IMR-90 (cell line): ENCODE results near the gene DNAAF3. TPM values are rescaled to one million over a fixed set of nuclear protein-coding genes. Genes with fewer than 3 reads are reported as not detected.

Source experiments
- ATAC-seq: fragments of 200-7000 bp; cut with Tn5 transposase; 2 replicates; pipeline ENCODE4 v1.9.1; 2020; ENCODE audit warnings: low read depth, mild to moderate bottlenecking, moderate library complexity
- BruUV-seq: library from RNA; stranded (reverse); fragments of 400-500 nt; replicated peaks from 2 replicates; lab custom pipeline; 2021; lab: Mats Ljungman, UMichigan
- CTCF ChIA-PET: fragments of 300-600 bp; formaldehyde crosslinking; extraction: SDS; loops from one replicate; lab custom pipeline; 2021; ENCODE audit warnings: antibody characterized with exemption; lab: Yijun Ruan, JAX
- POLR2A ChIA-PET: fragments of 300-600 bp; sonication (Branson Sonifier 250); formaldehyde crosslinking; loops from one replicate; lab custom pipeline; 2022; ENCODE audit warnings: antibody characterized with exemption; ENCODE audit not compliant: unreplicated experiment; lab: Charles Lee
- DNase-seq: peaks from one replicate; pipeline ENCODE4 v3.0.0; 2013
- H2AFZ ChIP-seq: replicated peaks from 2 replicates; pipeline ENCODE3; 2013; ENCODE audit warnings: low read length, mild to moderate bottlenecking; ENCODE audit not compliant: poor library complexity
- H2AK5ac ChIP-seq: 2 replicates; pipeline ENCODE4 v1.6.1; 2013; ENCODE audit warnings: low read depth, low read length, inconsistent platforms
- H2AK9ac ChIP-seq: replicated peaks from 2 replicates; pipeline ENCODE3; 2013; ENCODE audit warnings: mild to moderate bottlenecking, low read depth, low read length, moderate library complexity; ENCODE audit not compliant: poor library complexity
- H2BK120ac ChIP-seq: 2 replicates; pipeline ENCODE4 v1.6.1; 2013; ENCODE audit warnings: low read depth, low read length, inconsistent platforms
- H2BK15ac ChIP-seq: 3 replicates; pipeline ENCODE4 v1.6.1; 2013; ENCODE audit warnings: low read depth, low read length, inconsistent platforms
- H2BK20ac ChIP-seq: 2 replicates; pipeline ENCODE4 v1.6.1; 2013; ENCODE audit warnings: low read depth, mild to moderate bottlenecking, inconsistent platforms, low read length, moderate library complexity
- H2BK5ac ChIP-seq: 2 replicates; pipeline ENCODE4 v1.6.1; 2013; ENCODE audit warnings: mild to moderate bottlenecking, low read depth, low read length, inconsistent platforms; ENCODE audit not compliant: poor library complexity, severe bottlenecking
- H3K14ac ChIP-seq: replicated peaks from 2 replicates; pipeline ENCODE4 v1.6.1; 2013; ENCODE audit warnings: low read depth, low read length, inconsistent platforms
- H3K18ac ChIP-seq: 2 replicates; pipeline ENCODE4 v1.6.1; 2013; ENCODE audit warnings: low read depth, low read length, control low read depth
- H3K23ac ChIP-seq: 2 replicates; pipeline ENCODE4 v1.6.1; 2013; ENCODE audit warnings: low read depth, low read length, inconsistent platforms
- H3K27ac ChIP-seq: 2 replicates; pipeline ENCODE4 v1.5.1; 2013; ENCODE audit warnings: mild to moderate bottlenecking, control low read depth, low read length; ENCODE audit not compliant: insufficient read depth
- H3K27me3 ChIP-seq: 2 replicates; pipeline ENCODE4 v1.6.1; 2013; ENCODE audit warnings: low read length; ENCODE audit not compliant: control insufficient read depth, insufficient read depth
- H3K36me3 ChIP-seq: 2 replicates; pipeline ENCODE4 v1.6.1; 2013; ENCODE audit warnings: low read length, mixed read lengths; ENCODE audit not compliant: control insufficient read depth, insufficient read depth
- H3K4ac ChIP-seq: 2 replicates; pipeline ENCODE4 v1.6.1; 2013; ENCODE audit warnings: low read depth, low read length, inconsistent platforms
- H3K4me1 ChIP-seq: 2 replicates; pipeline ENCODE4 v1.6.1; 2013; ENCODE audit warnings: low read length, mixed read lengths; ENCODE audit not compliant: control insufficient read depth, insufficient read depth
- H3K4me2 ChIP-seq: 2 replicates; pipeline ENCODE4 v1.6.1; 2013; ENCODE audit warnings: low read depth, mild to moderate bottlenecking, control low read depth, low read length, moderate library complexity
- H3K4me3 ChIP-seq: 2 replicates; pipeline ENCODE4 v1.5.1; 2013; ENCODE audit warnings: low read depth, mild to moderate bottlenecking, control low read depth, low read length, moderate library complexity; ENCODE audit not compliant: insufficient read depth
- H3K56ac ChIP-seq: 2 replicates; pipeline ENCODE4 v1.6.1; 2013; ENCODE audit warnings: low read length, inconsistent platforms; ENCODE audit not compliant: insufficient read depth; ENCODE audit errors: extremely low read depth
- H3K79me1 ChIP-seq, 2 experiments: 2 replicates each; pipeline ENCODE4 v1.6.1; 2013; ENCODE audit warnings: low read length in 2 of 2, inconsistent platforms in 1 of 2, low read depth in 1 of 2
- H3K9ac ChIP-seq: 2 replicates; pipeline ENCODE4 v1.6.1; 2013; ENCODE audit warnings: low read depth, low read length, control low read depth
- H3K9me1 ChIP-seq: 2 replicates; pipeline ENCODE4 v1.6.1; 2013; ENCODE audit warnings: low read length, inconsistent platforms; ENCODE audit not compliant: insufficient read depth
- H3K9me3 ChIP-seq: 2 replicates; pipeline ENCODE4 v1.6.1; 2013; ENCODE audit warnings: low read length; ENCODE audit not compliant: control insufficient read depth, insufficient read depth
- H4K20me1 ChIP-seq: 2 replicates; pipeline ENCODE4 v1.6.1; 2013; ENCODE audit warnings: low read length, inconsistent platforms; ENCODE audit not compliant: insufficient read depth
- H4K5ac ChIP-seq: 2 replicates; pipeline ENCODE4 v1.6.1; 2013; ENCODE audit warnings: mild to moderate bottlenecking, low read depth, low read length, control low read depth
- H4K8ac ChIP-seq, 2 experiments: 2 replicates each; pipeline ENCODE4 v1.6.1; 2013; ENCODE audit warnings: low read depth in 2 of 2, low read length in 2 of 2, control low read depth in 1 of 2, inconsistent platforms in 1 of 2
- H4K91ac ChIP-seq: 2 replicates; pipeline ENCODE4 v1.6.1; 2013; ENCODE audit warnings: low read depth, low read length, inconsistent platforms; ENCODE audit not compliant: insufficient read depth
- BHLHE40 ChIP-seq: fragments of 150-350 bp; IDR thresholded peaks from 2 replicates; pipeline ENCODE4 v1.6.1; 2016; ENCODE audit warnings: mild to moderate bottlenecking, low read depth, low read length
- CEBPB ChIP-seq: IDR thresholded peaks from 2 replicates; pipeline ENCODE4 v1.6.1; 2012; ENCODE audit warnings: low read depth, low read length, improper control_type of control experiment
- CHD1 ChIP-seq: IDR thresholded peaks from 2 replicates; pipeline ENCODE4 v1.6.1; 2012; ENCODE audit warnings: low read depth, low read length, improper control_type of control experiment
- CTCF ChIP-seq: conservative IDR thresholded peaks from 2 replicates; pipeline ENCODE4 v1.5.1; 2012; ENCODE audit warnings: mild to moderate bottlenecking, low read depth, low read length, improper control_type of control experiment
- ELK1 ChIP-seq: fragments of 150-350 bp; IDR thresholded peaks from 2 replicates; pipeline ENCODE4 v1.6.1; 2016; ENCODE audit warnings: low read depth, mild to moderate bottlenecking, low read length, moderate library complexity, borderline replicate concordance
- FOS ChIP-seq: fragments of 150-350 bp; IDR thresholded peaks from 2 replicates; pipeline ENCODE4 v1.6.1; 2016; ENCODE audit warnings: low read depth, low read length
- MAFK ChIP-seq: IDR thresholded peaks from 2 replicates; pipeline ENCODE4 v1.6.1; 2012; ENCODE audit warnings: low read depth, low read length, improper control_type of control experiment
- MAZ ChIP-seq: IDR thresholded peaks from 2 replicates; pipeline ENCODE4 v1.6.1; 2012; ENCODE audit warnings: low read depth, mild to moderate bottlenecking, low read length, improper control_type of control experiment, moderate library complexity, borderline replicate concordance
- MXI1 ChIP-seq: IDR thresholded peaks from 2 replicates; pipeline ENCODE4 v1.6.1; 2012; ENCODE audit warnings: low read depth, mild to moderate bottlenecking, low read length, moderate library complexity, borderline replicate concordance
- NFE2L2 ChIP-seq: fragments of 150-350 bp; IDR thresholded peaks from 2 replicates; pipeline ENCODE4 v1.6.1; 2016; ENCODE audit warnings: low read depth, mild to moderate bottlenecking, low read length
- RAD21 ChIP-seq: IDR thresholded peaks from 2 replicates; pipeline ENCODE4 v1.6.1; 2012; ENCODE audit warnings: low read length, improper control_type of control experiment
- RCOR1 ChIP-seq: IDR thresholded peaks from 2 replicates; pipeline ENCODE4 v1.6.1; 2012; ENCODE audit warnings: mild to moderate bottlenecking, low read length, improper control_type of control experiment; ENCODE audit not compliant: insufficient replicate concordance
- RFX5 ChIP-seq: IDR thresholded peaks from 2 replicates; pipeline ENCODE4 v1.8.0; 2012; ENCODE audit warnings: low read depth, mild to moderate bottlenecking, low read length, moderate library complexity
- SMC3 ChIP-seq: fragments of 150-350 bp; IDR thresholded peaks from 2 replicates; pipeline ENCODE4 v1.6.1; 2016; ENCODE audit warnings: low read depth, mild to moderate bottlenecking, antibody characterized with exemption, low read length, moderate library complexity
- USF2 ChIP-seq: fragments of 150-350 bp; IDR thresholded peaks from 2 replicates; pipeline ENCODE4 v1.6.1; 2017; ENCODE audit warnings: mild to moderate bottlenecking, antibody characterized with exemption, low read length, low read depth
- WGBS, 2 experiments: methylation state at CpG; one replicate each; pipeline versions ENCODE4 v1.1.5 to v1.1.7; 2013; ENCODE audit warnings: missing lambda C conversion rate in 2 of 2; ENCODE audit not compliant: insufficient read length in 1 of 2; ENCODE audit errors: extremely low coverage in 2 of 2; 5-methylcytosine and 5-hydroxymethylcytosine counted together
- dilution Hi-C: fragments of 300-500 bp; cut with HindIII; formaldehyde crosslinking; loops from one replicate; pipeline ENCODE4 v1.14.3; 2018; ENCODE audit warnings: low sequenced_read_pairs; ENCODE audit not compliant: unreplicated experiment
- in situ Hi-C: fragments of 300-500 bp; cut with MboI; formaldehyde crosslinking; loops from 3 replicates; pipeline ENCODE4 v1.14.3; 2019; ENCODE audit warnings: low sequenced_read_pairs, inconsistent platforms, mixed read lengths
- intact Hi-C: fragments of 100-400 bp; cut with micrococcal nuclease; formaldehyde crosslinking; loops from 2 replicates; pipeline ENCODE4 v1.10.0; 2022
- polyA plus RNA-seq, 3 experiments: library from polyadenylated mRNA; depleted of rRNA; stranded (reverse); fragments of >200 nt; gene quantifications; 2 replicates each; pipeline ENCODE4 v1.2.3, GENCODE V29; 2012; ENCODE audit warnings: low replicate concordance in 1 of 3
- total RNA-seq: library from RNA; depleted of rRNA; stranded (reverse); fragments of >200 nt; gene quantifications from 2 replicates; pipeline ENCODE4 v1.2.3, GENCODE V29; 2012

The DNAAF3 gene
- total and polyA plus RNA-seq, 2 of the 4 experiments (the other 2 are of a cell fraction) = 0.34 TPM; not detected in 1

GRCh38 chr19:55146078-55146704 lies 20.2 kb downstream of the DNAAF3 start:
- no peak overlapping the region for H2AK9ac ChIP-seq
- peaks cover 53% of the 10 kb centered on the region for H3K27me3 ChIP-seq
- peaks cover 1% of the 10 kb centered on the region; the same call in 1 of the 2 replicates for H3K4me1 ChIP-seq
- H4K5ac ChIP-seq = no peak overlapping the region
- H2BK15ac ChIP-seq = no peak overlapping the region
- no peaks in the 10 kb centered on the region for H4K20me1 ChIP-seq
- no peak overlapping the region for H3K27ac ChIP-seq
- no peak overlapping the region for H3K4me3 ChIP-seq
- H3K9me3 ChIP-seq = no peaks in the 10 kb centered on the region
- dilution Hi-C loops (no loop called here), intact Hi-C loops (loop anchor here (10.0 kb wide), 1 partner anchor 149 kb away; no protein-coding TSS in a partner anchor), in situ Hi-C loops (no loop called here)
- H3K23ac ChIP-seq = no peak overlapping the region
- no peaks in the 10 kb centered on the region for H3K36me3 ChIP-seq
- H3K9ac ChIP-seq = no peak overlapping the region
- no peak overlapping the region for H3K4me2 ChIP-seq
- H3K9me1 ChIP-seq = no peaks in the 10 kb centered on the region
- H3K18ac ChIP-seq = no peak overlapping the region
- H2BK5ac ChIP-seq = no peak overlapping the region
- DNase-seq (no peak), ATAC-seq (0 out of 2 replicates have a peak, but pooled peaks have one; percentile 15)
- POLR2A ChIA-PET = no interaction called here
- no TSS peak for BruUV-seq
- no peak overlapping the region for H4K91ac ChIP-seq
- H3K56ac ChIP-seq = no peak overlapping the region
- no peaks in the 10 kb centered on the region for H3K79me1 ChIP-seq
- H2BK120ac ChIP-seq = no peak overlapping the region
- H4K8ac ChIP-seq = no peak overlapping the region
- CTCF ChIA-PET = interaction anchor here (0.5 to 0.7 kb wide), 2 partner anchors 15 to 267 kb away, joined by 3 to 4 read pairs; no protein-coding TSS in a partner anchor
- H3K4ac ChIP-seq = no peak overlapping the region
- no peak overlapping the region for H3K14ac ChIP-seq
- H2AK5ac ChIP-seq = no peak overlapping the region
- peak overlapping the region; percentile 81 for H2AFZ ChIP-seq
- no peak overlapping the region for H2BK20ac ChIP-seq
- WGBS, 2 experiments = 3% methylated on average over 12 of the region's 41 CpGs; no CpG with 5 or more reads in 1 of the 2 experiments
- TF ChIP-seq NFE2L2 (no peak), RCOR1 (no peak), BHLHE40 (no peak), CHD1 (no peak), SMC3 (peak; percentile 36), MAZ (peak; percentile 27; the same call in 1 of the 2 replicates), MXI1 (no peak), RFX5 (no peak), RAD21 (peak; percentile 30; the same call in 1 of the 2 replicates), FOS (no peak), ELK1 (no peak), USF2 (no peak), MAFK (no peak), CEBPB (no peak), CTCF (peak; percentile 50)
